HL-60 (cell line): ENCODE data around the gene DNAL1.

Experiments used
- SPI1 ChIP-seq: IDR thresholded peaks from 2 replicates; pipeline ENCODE4 v1.6.1; 2012; ENCODE audit warnings: low read depth, mild to moderate bottlenecking, borderline replicate concordance
- TF ChIP-seq, protein P1 (sequence below): IDR thresholded peaks from one replicate; pipeline ENCODE4 v1.5.1; 2011; ENCODE audit warnings: low read length, control low read depth, inconsistent platforms; ENCODE audit not compliant: insufficient read depth

DNA sequence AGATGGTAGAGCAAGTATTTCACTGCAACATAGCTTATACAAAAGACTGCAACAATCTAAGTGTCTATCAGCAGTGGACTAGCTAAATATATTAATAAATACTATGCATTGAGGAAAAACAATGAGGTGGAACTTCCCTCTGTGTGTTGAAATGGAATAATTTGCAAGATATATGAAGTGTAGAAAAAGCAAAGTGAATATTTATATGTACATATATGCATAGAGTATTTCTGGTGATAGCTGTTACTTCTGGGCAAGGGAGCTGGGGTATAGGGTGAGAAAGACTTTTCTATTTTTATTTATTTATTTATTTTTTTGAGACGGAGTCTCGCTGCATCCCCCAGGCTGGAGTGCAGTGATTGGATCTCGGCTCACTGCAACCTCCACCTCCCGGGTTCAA, 33.9 kb downstream of the DNAL1 start:
- TF ChIP-seq, protein P1, sequence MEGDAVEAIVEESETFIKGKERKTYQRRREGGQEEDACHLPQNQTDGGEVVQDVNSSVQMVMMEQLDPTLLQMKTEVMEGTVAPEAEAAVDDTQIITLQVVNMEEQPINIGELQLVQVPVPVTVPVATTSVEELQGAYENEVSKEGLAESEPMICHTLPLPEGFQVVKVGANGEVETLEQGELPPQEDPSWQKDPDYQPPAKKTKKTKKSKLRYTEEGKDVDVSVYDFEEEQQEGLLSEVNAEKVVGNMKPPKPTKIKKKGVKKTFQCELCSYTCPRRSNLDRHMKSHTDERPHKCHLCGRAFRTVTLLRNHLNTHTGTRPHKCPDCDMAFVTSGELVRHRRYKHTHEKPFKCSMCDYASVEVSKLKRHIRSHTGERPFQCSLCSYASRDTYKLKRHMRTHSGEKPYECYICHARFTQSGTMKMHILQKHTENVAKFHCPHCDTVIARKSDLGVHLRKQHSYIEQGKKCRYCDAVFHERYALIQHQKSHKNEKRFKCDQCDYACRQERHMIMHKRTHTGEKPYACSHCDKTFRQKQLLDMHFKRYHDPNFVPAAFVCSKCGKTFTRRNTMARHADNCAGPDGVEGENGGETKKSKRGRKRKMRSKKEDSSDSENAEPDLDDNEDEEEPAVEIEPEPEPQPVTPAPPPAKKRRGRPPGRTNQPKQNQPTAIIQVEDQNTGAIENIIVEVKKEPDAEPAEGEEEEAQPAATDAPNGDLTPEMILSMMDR: no peak
- no peak for TF ChIP-seq SPI1
